GM19239 (cell line): ENCODE measurements around the gene BCL2.
"Not testable (repeated sequence)": the region's sequence is repeated elsewhere in the genome, so short reads cannot be mapped to it uniquely, and the experiment has no call there.

Source experiments
- DNase-seq: peaks from one replicate; pipeline ENCODE4 v3.0.0; 2011; ENCODE audit warnings: low spot score; ENCODE audit not compliant: insufficient read length
- FAIRE-seq: peaks from 2 replicates; lab custom pipeline; 2011; peaks lifted over from hg19 to GRCh38; lab: Jason Lieb, UNC

The BCL2 gene

DNA sequence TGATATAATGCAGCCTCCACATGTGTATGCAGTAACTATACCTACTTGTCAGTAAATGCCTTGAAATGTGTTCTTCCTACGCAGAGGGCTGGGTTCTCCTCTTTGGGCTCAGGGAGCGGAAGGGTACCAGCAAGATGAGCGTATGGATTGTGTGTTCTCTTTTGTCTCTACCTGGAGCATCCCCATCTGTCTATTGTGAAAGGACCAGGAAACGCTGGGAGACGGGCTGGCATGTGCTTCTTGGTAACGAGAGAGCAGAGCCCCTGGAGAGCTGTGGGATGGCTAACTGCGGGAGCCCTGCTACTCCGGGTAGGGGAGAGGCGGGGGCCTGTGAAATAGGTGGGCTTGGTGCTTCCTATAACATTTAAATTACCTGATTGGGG lies 80.9 kb downstream of the BCL2 start:
- FAIRE-seq (no peak), DNase-seq (no peak)

- no peak for FAIRE-seq
- DNase-seq = no peak
These were observed 81.5 kb downstream of the BCL2 start for GRCh38 chr18:63237881-63238692.

- DNase-seq = no peak
- peak; percentile 54 for FAIRE-seq
These were observed 82.4 kb downstream of the BCL2 start for GRCh38 chr18:63236921-63237846.

DNA sequence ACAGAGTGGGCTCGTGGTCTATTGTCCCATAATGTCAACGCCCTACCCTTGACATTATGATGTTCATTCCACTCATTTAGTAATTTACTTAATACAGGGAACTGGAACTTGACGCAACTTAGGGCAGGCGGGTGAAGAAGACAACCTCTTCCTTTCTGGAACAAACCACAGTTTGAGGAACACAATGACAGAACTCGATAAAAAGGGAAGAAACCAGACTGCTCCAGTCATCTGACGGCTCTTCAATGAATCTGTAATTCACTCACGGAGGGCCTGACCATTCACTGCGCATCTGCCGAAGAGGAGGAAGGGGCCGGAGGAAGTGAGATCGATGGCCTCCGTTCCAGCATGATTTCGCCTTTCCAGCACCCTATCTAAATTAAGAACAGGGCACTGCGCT lies 83.2 kb downstream of the BCL2 start:
- no peak for FAIRE-seq
- DNase-seq = no peak

DNA sequence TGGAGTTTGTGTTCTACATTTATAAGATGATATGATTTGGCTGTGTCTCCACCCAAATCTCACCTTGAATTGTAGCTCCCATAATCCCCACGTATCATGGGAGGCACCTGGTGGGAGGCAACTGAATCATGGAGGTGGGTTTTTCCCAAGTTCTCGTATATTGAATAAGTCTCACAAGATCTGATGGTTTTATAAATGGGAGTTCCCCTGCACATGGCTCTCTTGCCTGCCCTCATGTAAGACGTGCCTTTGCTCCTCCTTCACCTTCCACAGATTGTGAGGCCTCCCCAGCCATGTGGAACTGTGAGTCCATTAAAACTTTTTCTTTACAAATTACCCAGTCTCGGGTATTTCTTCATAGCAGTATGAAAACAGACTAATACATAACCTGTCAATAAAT lies 83.6 kb downstream of the BCL2 start:
- not testable (repeated sequence) for FAIRE-seq, DNase-seq

- FAIRE-seq = peak; percentile 91
- no peak for DNase-seq
These were observed 84.7 kb downstream of the BCL2 start for GRCh38 chr18:63234841-63235240.

DNA sequence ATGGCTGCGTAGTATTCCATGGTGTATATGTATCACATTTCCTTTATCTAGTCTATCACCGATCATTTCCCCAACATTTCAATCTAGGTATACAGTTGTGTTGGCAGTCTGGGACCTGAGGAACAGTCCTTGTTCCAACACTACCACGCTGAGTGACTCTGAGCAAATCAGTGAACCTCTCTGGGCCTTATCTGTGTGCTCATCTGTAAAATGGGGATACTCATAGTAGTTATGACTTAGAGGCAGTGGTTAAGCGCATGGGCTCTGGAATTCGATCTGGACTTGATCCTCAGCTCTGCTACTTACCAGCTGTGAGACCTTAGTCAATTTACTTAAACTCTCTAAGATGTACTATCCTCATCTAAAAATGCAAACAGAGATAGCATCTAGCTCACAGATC lies 85.1 kb downstream of the BCL2 start:
- FAIRE-seq (no peak), DNase-seq (no peak)

GRCh38 chr18:63233334-63233733 lies 86.2 kb downstream of the BCL2 start:
- DNase-seq = no peak
- peak; percentile 56 for FAIRE-seq

DNA sequence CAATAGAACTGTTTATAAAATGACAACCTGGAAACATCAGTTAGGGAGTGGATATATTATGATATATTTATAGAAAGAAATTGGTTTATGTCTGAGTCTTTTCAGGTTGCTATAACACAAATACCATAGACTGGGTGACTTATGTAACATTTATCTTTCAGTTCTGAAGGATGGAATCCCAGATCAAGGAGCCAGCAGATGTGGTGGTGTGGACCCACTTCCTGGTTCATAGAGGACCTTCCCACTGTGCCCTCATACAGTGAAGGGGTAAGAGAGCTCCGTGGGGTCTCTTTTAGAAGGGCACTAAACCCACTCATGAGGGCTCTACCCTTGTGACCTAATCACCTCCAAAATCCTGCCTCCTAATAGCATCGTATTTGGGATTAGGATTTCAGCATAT lies 86.7 kb downstream of the BCL2 start:
- DNase-seq (no peak), FAIRE-seq (peak; percentile 80)

- peak; percentile 69 for FAIRE-seq
- no peak for DNase-seq
These were observed 89.6 kb downstream of the BCL2 start for GRCh38 chr18:63229971-63230370.

- no peak for FAIRE-seq
These were observed 94.1 kb downstream of the BCL2 start for GRCh38 chr18:63225434-63225833.

DNA sequence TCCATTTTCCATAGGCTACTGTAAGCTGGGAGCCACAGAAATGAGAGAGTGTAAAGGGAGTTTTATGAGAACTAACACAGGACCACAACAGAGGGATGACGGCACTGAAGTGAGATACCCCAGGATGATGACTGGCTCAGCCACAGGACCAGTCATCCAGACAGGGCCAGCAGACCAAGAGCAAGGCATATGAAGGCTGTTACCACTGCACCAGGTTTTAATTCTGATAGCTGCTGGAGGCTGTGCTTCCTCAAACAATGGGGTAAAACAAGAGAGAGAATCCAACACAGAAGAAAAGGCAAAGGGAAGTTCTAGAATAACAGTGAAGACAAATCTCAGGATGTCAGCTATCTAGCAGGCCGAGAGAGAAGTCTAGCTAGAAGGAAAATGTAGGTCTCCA lies 94.9 kb downstream of the BCL2 start:
- FAIRE-seq = peak; percentile 59
- DNase-seq = no peak

More at GRCh38 chr18:63225434-63225833, 94.1 kb downstream of the BCL2 start:
- no peak for DNase-seq

GRCh38 chr18:63223837-63224236 lies 95.7 kb downstream of the BCL2 start:
- FAIRE-seq = peak; percentile 80
- DNase-seq = no peak

DNA sequence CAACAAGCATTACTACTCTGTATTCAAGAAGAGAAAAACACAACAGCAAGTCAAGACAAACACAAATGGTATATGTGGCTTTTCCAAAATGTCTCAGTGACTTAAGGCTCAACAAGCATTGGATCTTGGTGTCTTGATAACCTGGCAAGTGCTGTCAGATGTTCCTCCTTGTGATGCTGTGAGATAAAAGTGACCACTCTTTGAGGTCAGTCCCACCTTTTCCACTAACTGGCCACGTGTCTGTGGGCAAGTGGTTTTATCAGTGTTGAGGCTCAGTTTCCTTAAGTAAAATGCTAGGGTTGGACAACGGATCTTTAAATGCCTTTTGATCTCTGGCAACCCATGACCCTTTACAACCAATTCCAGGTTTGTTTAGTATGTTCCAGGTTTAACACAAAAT lies 98.7 kb downstream of the BCL2 start:
- DNase-seq (no peak), FAIRE-seq (no peak)

GRCh38 chr18:63218472-63218871 lies 101.1 kb downstream of the BCL2 start:
- DNase-seq (no peak), FAIRE-seq (peak; percentile 73)

DNA sequence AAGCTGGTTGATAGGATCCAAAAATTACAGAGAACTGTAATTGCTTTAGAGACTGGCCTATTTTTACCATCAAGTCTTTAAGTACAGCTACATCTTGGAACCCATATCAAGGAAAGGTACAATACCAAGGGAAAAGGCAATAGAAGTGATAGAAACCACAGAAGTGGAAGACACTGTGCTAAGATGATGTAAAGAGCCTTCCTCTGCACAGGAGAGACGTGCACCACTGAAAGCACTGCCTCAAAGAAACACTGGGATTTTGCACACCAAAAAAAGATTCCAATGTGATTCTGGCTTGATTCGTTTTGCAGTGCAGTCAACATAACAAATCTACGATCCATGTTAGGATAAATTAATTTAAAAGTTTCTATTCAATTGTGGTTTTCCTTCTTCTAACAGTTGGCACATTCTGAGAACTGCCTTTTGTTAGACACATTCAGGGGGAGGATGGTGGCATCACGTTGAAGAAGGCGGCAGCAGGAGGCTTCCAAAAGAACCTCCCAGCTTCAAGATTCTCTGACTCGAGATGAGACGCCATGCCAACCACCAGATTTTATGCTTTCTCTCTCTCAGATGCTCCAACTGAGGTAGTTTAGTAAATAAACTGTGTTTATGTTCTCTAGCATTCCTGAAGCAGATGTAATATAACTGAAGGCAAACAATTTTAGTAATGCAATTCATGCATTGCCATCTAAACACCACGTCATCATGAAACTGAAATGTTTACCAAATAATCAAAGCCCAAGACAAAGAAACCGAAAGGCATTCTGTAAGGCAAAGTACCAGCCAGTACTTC lies 102.9 kb downstream of the BCL2 start:
- FAIRE-seq = peak; percentile 94

DNA sequence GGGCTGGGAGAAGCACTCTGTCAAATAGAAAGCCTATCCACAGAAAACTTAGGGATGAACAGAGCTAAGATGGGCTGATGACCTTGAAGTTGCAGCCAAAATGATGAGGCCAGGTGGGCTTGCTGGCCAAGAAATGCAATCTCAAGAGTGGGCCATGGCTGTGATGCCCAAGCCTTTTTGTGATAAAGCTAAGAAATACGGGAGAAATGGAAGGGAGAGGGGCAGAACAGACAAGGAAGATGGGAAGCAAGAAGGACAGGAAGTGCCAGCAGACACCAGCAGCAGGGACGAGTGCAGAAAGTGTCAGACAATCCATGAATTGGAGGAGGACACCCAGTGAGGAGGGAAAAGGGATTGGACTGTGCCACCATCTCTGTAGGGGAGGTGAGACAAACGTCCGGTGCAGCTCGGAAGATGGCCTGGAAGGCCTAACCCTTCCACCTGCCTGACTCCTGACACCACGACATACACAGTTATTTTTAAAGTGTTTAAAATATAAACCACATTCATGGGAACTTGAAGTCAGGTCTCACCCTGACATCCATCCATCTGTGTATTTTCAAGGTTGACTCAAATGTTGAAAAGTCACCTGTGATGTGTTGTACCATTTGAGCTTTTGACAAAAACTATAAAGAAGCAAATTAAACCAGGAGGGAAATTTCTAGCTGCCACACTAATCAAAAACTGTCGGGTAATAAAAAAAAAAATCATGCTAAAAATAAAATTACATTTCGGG lies 105.5 kb downstream of the BCL2 start:
- peak; percentile 54 for FAIRE-seq
- no peak for DNase-seq

More for the DNA sequence above, 102.9 kb downstream of the BCL2 start:
- DNase-seq = no peak

GRCh38 chr18:63213331-63213900 lies 106.2 kb downstream of the BCL2 start:
- FAIRE-seq (peak; percentile 39), DNase-seq (no peak)

DNA sequence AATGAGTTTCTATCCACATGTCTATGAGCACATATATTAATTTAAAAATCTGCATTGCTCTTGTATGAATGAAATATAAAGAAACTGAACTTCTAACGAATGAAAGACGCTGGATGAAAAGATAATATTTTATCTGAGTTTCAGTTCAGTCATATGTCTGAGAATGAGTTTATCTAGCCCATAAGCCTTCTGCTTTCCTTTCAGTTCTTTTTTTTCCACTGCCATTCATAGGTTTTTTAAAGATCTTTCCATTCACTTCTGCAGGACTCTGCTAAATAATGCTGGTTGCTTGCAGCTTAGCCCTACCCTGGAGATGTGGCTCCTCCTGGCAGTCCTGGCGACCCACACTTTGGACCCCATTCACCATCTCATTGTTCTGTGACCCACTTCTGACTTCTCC lies 109.0 kb downstream of the BCL2 start:
- no peak for DNase-seq
- peak; percentile 86 for FAIRE-seq
